Right lobe of liver (tissue), 6 donors: ENCODE measurements around the gene SLC44A4. TPM values are rescaled to one million over a fixed set of nuclear protein-coding genes. Genes with fewer than 3 reads are reported as not detected.
"Not testable (repeated sequence)": the region's sequence is repeated elsewhere in the genome, so short reads cannot be mapped to it uniquely, and the experiment has no call there.

Experiments
- ATAC-seq, 4 donors: fragments of 200-7000 bp; cut with Tn5 transposase; one replicate each; pipeline ENCODE4 v1.9.1; 2020; ENCODE audit warnings: mild to moderate bottlenecking in 4 of 4, moderate library complexity in 4 of 4
- DNase-seq, 3 donors: peaks; one replicate each; pipeline ENCODE4 v3.0.0-alpha.2; 2020
- H3K27ac ChIP-seq, 3 donors: fragments of 200-600 bp; one replicate each; pipeline ENCODE4 v1.8.0; 2022
- H3K27me3 ChIP-seq, 2 donors: fragments of 200-600 bp; one replicate each; pipeline ENCODE4 v1.8.0; 2022
- H3K36me3 ChIP-seq, 4 donors: fragments of 200-600 bp; sonication (generic) in 1 of 4; one replicate each; pipeline versions ENCODE4 v1.5.1 to v1.8.0; 2017 to 2022; ENCODE audit warnings: control low read depth in 1 of 4
- H3K4me1 ChIP-seq, 4 donors: fragments of 200-600 bp; sonication (generic) in 1 of 4; one replicate each; pipeline versions ENCODE4 v1.5.1 to v1.8.0; 2017 to 2022; ENCODE audit warnings: control low read depth in 1 of 4
- H3K4me3 ChIP-seq, 3 donors: fragments of 200-600 bp; one replicate each; pipeline ENCODE4 v1.8.0; 2022
- H3K9me3 ChIP-seq, 4 donors: fragments of 200-600 bp; sonication (generic) in 1 of 4; one replicate each; pipeline versions ENCODE4 v1.5.1 to v1.8.0; 2017 to 2022; ENCODE audit warnings: control low read depth in 1 of 4
- POLR2A ChIP-seq: fragments of 450-650 bp; IDR thresholded peaks from one replicate; pipeline ENCODE4 v1.6.1; 2017; ENCODE audit warnings: antibody characterized with exemption, mild to moderate bottlenecking
- WGBS: methylation state at CpG from one replicate; pipeline ENCODE4 v1.1.6; 2018; ENCODE audit warnings: low coverage, low lambda C conversion rate; ENCODE audit not compliant: insufficient coverage; ENCODE audit errors: missing lambda C conversion rate; 5-methylcytosine and 5-hydroxymethylcytosine counted together
- intact Hi-C, 2 donors: fragments of 100-400 bp; cut with DNase I; formaldehyde crosslinking; loops; one replicate each; pipeline versions ENCODE4 v1.11.2 to v1.14.1; 2022
- total RNA-seq, 6 experiments: library from RNA; depleted of rRNA in 2 of 6; stranded (reverse); fragments of >200 nt in 2 of 6; fragmentation: NEBNext Ultra II Directional in 3 of 6; extraction: Animal tissue kit (Norgen Biotek cat#: 25700) in 3 of 6; gene quantifications; one replicate each; pipeline versions ENCODE4 v1.1.0 to v1.2.4, GENCODE V29; 2016 to 2023
- TF ChIP-seq, protein P1 (sequence below), 4 donors: fragments of 200-600 bp in 3 of 4; fragments of 450-650 bp in 1 of 4; IDR thresholded peaks; one replicate each; pipeline versions ENCODE4 v1.5.1 to v1.8.0; 2016 to 2022; ENCODE audit warnings: antibody characterized with exemption in 4 of 4, mild to moderate bottlenecking in 2 of 4
- donor health status: DM: no; HTN: yes; CAD: no.
- donor health status: DM: no; HTN: no; CAD: no.
- donor health status: DM: no; HTN: no; CAD: no.
- donor health status: DM: no; HTN: yes; CAD: no.
- donor health status: DM: no; HTN: yes; CAD: no.

SLC44A4 gene
- total RNA-seq, 6 experiments from 2014 or later: 0.09 to 0.25 TPM; not detected in 4

DNA sequence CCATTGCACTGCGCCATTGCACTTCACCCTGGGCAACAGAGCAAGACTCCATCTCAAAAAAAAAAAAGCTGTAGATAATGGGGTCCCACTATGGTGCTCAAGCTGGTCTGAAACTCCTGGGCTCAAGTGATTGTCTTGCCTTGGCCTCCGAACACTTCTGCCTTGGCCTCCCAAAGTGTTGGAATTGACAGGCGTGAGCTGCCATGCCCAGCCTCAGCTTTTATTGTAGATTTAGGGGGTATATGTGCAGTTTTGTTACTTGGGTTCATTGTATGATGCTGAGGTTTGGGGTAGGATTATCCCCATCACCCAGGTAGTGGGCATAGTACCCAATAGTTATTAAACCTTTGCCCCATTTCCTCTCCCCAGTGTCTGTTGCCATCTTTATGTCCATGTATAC, 39.8 kb downstream of the SLC44A4 start:
- Histone ChIP-seq H3K4me1 (peaks cover 0 to 27% (median 11%) of the 10 kb centered on the region in 4 donors), H3K4me3 (no peak overlapping the region), H3K27ac (no peak overlapping the region), H3K27me3 (no peaks in the 10 kb centered on the region), H3K36me3 (peaks cover 11 to 41% (median 24%) of the 10 kb centered on the region in 4 donors), H3K9me3 (no peaks in the 10 kb centered on the region)
- ATAC-seq: no peak
- intact Hi-C loops: loop anchor here (10.0 kb wide), 1 partner anchor 64 kb away; the partner anchor contains the start of gene VWA7 (in 2 of the 2)
- WGBS: 67% methylated on average over 1 of the region's 3 CpGs
- no peak for DNase-seq
- TF ChIP-seq, protein P1, sequence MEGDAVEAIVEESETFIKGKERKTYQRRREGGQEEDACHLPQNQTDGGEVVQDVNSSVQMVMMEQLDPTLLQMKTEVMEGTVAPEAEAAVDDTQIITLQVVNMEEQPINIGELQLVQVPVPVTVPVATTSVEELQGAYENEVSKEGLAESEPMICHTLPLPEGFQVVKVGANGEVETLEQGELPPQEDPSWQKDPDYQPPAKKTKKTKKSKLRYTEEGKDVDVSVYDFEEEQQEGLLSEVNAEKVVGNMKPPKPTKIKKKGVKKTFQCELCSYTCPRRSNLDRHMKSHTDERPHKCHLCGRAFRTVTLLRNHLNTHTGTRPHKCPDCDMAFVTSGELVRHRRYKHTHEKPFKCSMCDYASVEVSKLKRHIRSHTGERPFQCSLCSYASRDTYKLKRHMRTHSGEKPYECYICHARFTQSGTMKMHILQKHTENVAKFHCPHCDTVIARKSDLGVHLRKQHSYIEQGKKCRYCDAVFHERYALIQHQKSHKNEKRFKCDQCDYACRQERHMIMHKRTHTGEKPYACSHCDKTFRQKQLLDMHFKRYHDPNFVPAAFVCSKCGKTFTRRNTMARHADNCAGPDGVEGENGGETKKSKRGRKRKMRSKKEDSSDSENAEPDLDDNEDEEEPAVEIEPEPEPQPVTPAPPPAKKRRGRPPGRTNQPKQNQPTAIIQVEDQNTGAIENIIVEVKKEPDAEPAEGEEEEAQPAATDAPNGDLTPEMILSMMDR (IDR thresholded peaks at IDR 0.05): no peak
- no peak for TF ChIP-seq POLR2A

GRCh38 chr6:31838114-31838553, 40.7 kb downstream of the SLC44A4 start:
- not testable (repeated sequence) for H3K4me3 ChIP-seq, H3K27ac ChIP-seq, H3K9me3 ChIP-seq, H3K27me3 ChIP-seq, ATAC-seq, DNase-seq
- Histone ChIP-seq H3K4me1 (peaks cover 0 to 28% (median 13%) of the 10 kb centered on the region in 4 donors), H3K36me3 (peaks cover 11 to 41% (median 24%) of the 10 kb centered on the region in 4 donors)
- intact Hi-C loops: loop anchor here (10.0 kb wide), 1 partner anchor 63 kb away; the partner anchor contains the start of gene VWA7 (in 2 of the 2)
- WGBS: 94% methylated on average over 8 of the region's 9 CpGs

DNA sequence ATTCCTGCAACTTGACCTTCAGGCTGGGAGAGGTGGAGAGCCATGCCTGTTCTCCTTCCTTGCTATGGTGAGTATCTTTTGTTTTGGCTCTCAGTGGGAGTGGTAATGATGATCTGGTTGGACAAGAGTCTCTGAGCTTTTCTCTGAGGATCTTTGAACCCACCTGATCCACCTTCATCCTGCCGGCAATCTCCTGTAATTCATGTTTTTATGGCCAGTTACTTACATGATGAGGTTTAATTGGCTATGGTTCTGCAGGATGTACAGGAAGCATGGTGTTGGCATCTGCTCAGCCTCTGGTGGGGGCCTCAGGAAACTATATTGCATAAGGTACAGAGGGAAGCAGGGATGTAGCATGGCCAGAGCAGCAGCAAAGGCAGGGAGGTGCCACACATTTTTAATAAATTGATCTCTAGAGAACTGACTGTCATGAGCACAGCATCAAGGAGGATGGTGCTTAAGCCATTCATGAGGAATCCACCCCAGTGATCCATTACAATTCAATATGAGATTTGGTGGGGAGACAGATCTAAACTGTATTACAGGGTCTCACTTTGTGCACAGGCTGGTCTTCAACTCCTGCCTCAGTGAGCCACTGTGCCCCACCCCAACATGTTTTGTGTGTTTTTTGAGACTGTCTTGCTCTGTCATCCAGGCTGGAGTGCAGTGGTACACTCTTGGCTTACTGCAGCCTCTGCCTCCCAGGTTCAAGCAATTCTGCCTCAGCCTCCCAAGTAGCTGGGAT, 41.3 kb downstream of the SLC44A4 start:
- intact Hi-C loops: loop anchor here (10.0 kb wide), 1 partner anchor 63 kb away; the partner anchor contains the start of gene VWA7 (in 2 of the 2)
- 27% methylated on average over 1 of the region's 1 CpG for WGBS
- TF ChIP-seq POLR2A: no peak
- TF ChIP-seq, protein P1 (IDR thresholded peaks at IDR 0.05): no peak
- Histone ChIP-seq H3K4me1 (peaks cover 0 to 32% (median 13%) of the 10 kb centered on the region in 4 donors), H3K4me3 (peak overlapping the region in 1 of 3 donors; percentile 21), H3K9me3 (no peaks in the 10 kb centered on the region), H3K36me3 (peaks cover 11 to 41% (median 24%) of the 10 kb centered on the region in 4 donors), H3K27me3 (no peaks in the 10 kb centered on the region), H3K27ac (peak overlapping the region in 2 of 3 donors; percentile 20 to 94)
- DNase-seq: no peak
- ATAC-seq: no peak

GRCh38 chr6:31836474-31837368, 42.1 kb downstream of the SLC44A4 start:
- peaks cover 0 to 33% (median 13%) of the 10 kb centered on the region in 4 donors for H3K4me1 ChIP-seq
- H3K36me3 ChIP-seq: peaks cover 11 to 41% (median 24%) of the 10 kb centered on the region in 4 donors
- no peak for TF ChIP-seq POLR2A
- TF ChIP-seq, protein P1 (IDR thresholded peaks at IDR 0.05): peak in 1 of 4 donors; percentile 17
- WGBS: 23% methylated on average over 12 of the region's 12 CpGs
- intact Hi-C loops: loop anchor here (10.0 kb wide), 1 partner anchor 62 kb away; the partner anchor contains the start of gene VWA7 (in 2 of the 2)
- peak overlapping the region; percentile 93 to 96 (median 94) for H3K27ac ChIP-seq
- ATAC-seq: no peak
- no peak for DNase-seq
- no peaks in the 10 kb centered on the region for H3K9me3 ChIP-seq
- H3K27me3 ChIP-seq: no peaks in the 10 kb centered on the region
- peak overlapping the region; percentile 81 to 89 (median 87) for H3K4me3 ChIP-seq
